K562 (cell line): ENCODE data around the gene TK1. TPM values are rescaled to one million over a fixed set of nuclear protein-coding genes. Genes with fewer than 3 reads are reported as not detected.

Experiments
- CBX3 ChIP-seq, 2 experiments: IDR thresholded peaks; 1 replicate in 1 of 2; 2 replicates in 1 of 2; pipeline ENCODE4 v1.6.1; 2012; ENCODE audit warnings: inconsistent platforms in 2 of 2, low read length in 2 of 2, borderline replicate concordance in 1 of 2, control low read depth in 1 of 2
- HMGN3 ChIP-seq: IDR thresholded peaks from 2 replicates; pipeline ENCODE4 v1.6.1; 2011; ENCODE audit warnings: borderline replicate concordance, low read depth, mild to moderate bottlenecking, mixed read lengths, low read length; ENCODE audit not compliant: insufficient read length; ENCODE audit errors: extremely low read depth
- ILK ChIP-seq: fragments of 450-650 bp; IDR thresholded peaks from 2 replicates; pipeline ENCODE4 v1.6.1; 2016; ENCODE audit warnings: missing genetic modification characterization, low read depth, mild to moderate bottlenecking, missing compliant biosample characterization, moderate library complexity, borderline replicate concordance
- MAX ChIP-seq: sonication (generic); formaldehyde crosslinking; IDR thresholded peaks from 2 replicates; pipeline ENCODE4 v1.9.0; 2022; ENCODE audit warnings: mild to moderate bottlenecking, missing genetic modification reagents
- NRF1 ChIP-seq, 2 experiments: fragments of 450-650 bp; IDR thresholded peaks in 1 of 2; conservative IDR thresholded peaks in 1 of 2; 2 replicates each; pipeline ENCODE4 v1.6.1; 2014; ENCODE audit warnings: mild to moderate bottlenecking in 2 of 2
- RB1 ChIP-seq: fragments of 450-650 bp; IDR thresholded peaks from 2 replicates; pipeline ENCODE4 v1.6.1; 2017; ENCODE audit warnings: low read depth, mild to moderate bottlenecking
- STAT6 ChIP-seq: sonication (generic); formaldehyde crosslinking; IDR thresholded peaks from 2 replicates; pipeline ENCODE4 v1.8.1; 2023; ENCODE audit warnings: mild to moderate bottlenecking, missing genetic modification reagents
- ZNF280B ChIP-seq: fragments of 250-450 bp; sonication (Bioruptor Pico); IDR thresholded peaks from 2 replicates; pipeline ENCODE4 v1.5.1; 2021; ENCODE audit warnings: mild to moderate bottlenecking
- ZNF740 ChIP-seq, 3 experiments: fragments of 200-800 bp in 1 of 3; sonication (Bioruptor generic) in 1 of 3; sonication (generic) in 1 of 3; formaldehyde crosslinking in 1 of 3; IDR thresholded peaks; 2 replicates each; pipeline versions ENCODE4 v1.6.1 to v1.8.0; 2016 to 2022; ENCODE audit warnings: mild to moderate bottlenecking in 2 of 3, missing compliant biosample characterization in 2 of 3, missing genetic modification characterization in 2 of 3, missing genetic modification reagents in 1 of 3
- polyA plus RNA-seq, 8 experiments: library from polyadenylated mRNA; depleted of rRNA in 4 of 8; stranded (reverse) in 5 of 8; unstranded in 3 of 8; fragments of >200 nt; fragmentation: Nextera tagmentation in 2 of 8; fragmentation: Illumina TruSeq in 1 of 8; extraction: Ambion mirVana in 2 of 8; extraction: Trizol in 1 of 8; gene quantifications; 2 replicates each; pipeline versions ENCODE4 v1.2.1 to v1.2.3, GENCODE V29; 2011 to 2014; ENCODE audit warnings: inconsistent platforms in 1 of 8, missing spikeins in 1 of 8
- total RNA-seq, 7 experiments: library from RNA; depleted of rRNA in 6 of 7; stranded (reverse); fragments of >200 nt in 6 of 7; fragmentation: Illumina TruSeq in 2 of 7; extraction: Trizol in 2 of 7; gene quantifications; 2 replicates each; pipeline versions ENCODE4 v1.2.1 to v1.2.3, GENCODE V29; 2011 to 2021; ENCODE audit warnings: low replicate concordance in 1 of 7

The TK1 gene
- total and polyA plus RNA-seq, 9 of the 15 experiments (the other 6 are each of a cell fraction or from before 2014, with no cell fraction given): 8.4 to 280 (median 103) TPM

- TF ChIP-seq HMGN3 (peak; percentile 92), RB1 (peak; percentile 72; the same call in 1 of the 2 replicates), ILK (tag) (no peak), CBX3 (IDR thresholded peaks at IDR 0.05; ENCODE audit: borderline replicate concordance in 1 of 2, low read length in 2 of 2) (no peak; a peak in 1 of 3 replicates), ZNF740 (CRISPR knock-in tag; IDR thresholded peaks at IDR 0.05) (no peak), ZNF740 (tag; IDR thresholded peaks at IDR 0.05) (no peak), STAT6 (CRISPR knock-in tag) (0 out of 2 replicates have a peak, but pooled peaks have one; percentile 36), ZNF280B (CRISPR knock-in tag) (no peak), NRF1 (conservative IDR thresholded peaks at IDR 0.05 in 1 of 2, IDR thresholded peaks at IDR 0.05 in 1 of 2) (peak; percentile 77 to 81), MAX (CRISPR knock-in tag) (peak; percentile 71; the same call in 1 of the 2 replicates)
Measured at GRCh38 chr17:78140169-78141051, 46.4 kb downstream of the TK1 start (continued).
